Sigmoid colon (tissue), 4 donors: ENCODE data around the gene IL12RB2.

Experiments used
- CTCF ChIP-seq, 4 experiments: fragments of 450-650 bp in 3 of 4; fragments of 200-600 bp in 1 of 4; IDR thresholded peaks; one replicate each; pipeline ENCODE4 v1.5.1; 2016 to 2019; ENCODE audit warnings: antibody characterized with exemption in 4 of 4, mild to moderate bottlenecking in 3 of 4, moderate library complexity in 2 of 4
- POLR2A ChIP-seq, 2 donors: fragments of 450-650 bp; IDR thresholded peaks; one replicate each; pipeline ENCODE4 v1.6.1; 2016; ENCODE audit warnings: antibody characterized with exemption in 2 of 2, mild to moderate bottlenecking in 2 of 2, moderate library complexity in 2 of 2
- POLR2AphosphoS5 ChIP-seq, 4 donors: sonication (generic); formaldehyde crosslinking; IDR thresholded peaks; one replicate each; pipeline ENCODE4 v1.6.1; 2017; ENCODE audit warnings: antibody characterized with exemption in 4 of 4

- TF ChIP-seq POLR2A (IDR thresholded peaks at IDR 0.05): no peak
- TF ChIP-seq CTCF (IDR thresholded peaks at IDR 0.05): no peak
- no peak for TF ChIP-seq POLR2AphosphoS5 (IDR thresholded peaks at IDR 0.05)
These were observed 48.2 kb downstream of the IL12RB2 start for GRCh38 chr1:67355745-67356424.
